ENCODE results near the gene RNGTT.
"Not testable (repeated sequence)": the region's sequence is repeated elsewhere in the genome, so short reads cannot be mapped to it uniquely, and the experiment has no call there.

Gene RNGTT

GRCh38 chr6:88858455-88858854, 105.0 kb downstream of the RNGTT start:
- DNase-seq, result no peak

- DNase-seq, result no peak
Observed at GRCh38 chr6:88856566-88856965, 106.9 kb downstream of the RNGTT start.

- no peak for DNase-seq
Observed at GRCh38 chr6:88855541-88856147, 107.8 kb downstream of the RNGTT start.

DNA sequence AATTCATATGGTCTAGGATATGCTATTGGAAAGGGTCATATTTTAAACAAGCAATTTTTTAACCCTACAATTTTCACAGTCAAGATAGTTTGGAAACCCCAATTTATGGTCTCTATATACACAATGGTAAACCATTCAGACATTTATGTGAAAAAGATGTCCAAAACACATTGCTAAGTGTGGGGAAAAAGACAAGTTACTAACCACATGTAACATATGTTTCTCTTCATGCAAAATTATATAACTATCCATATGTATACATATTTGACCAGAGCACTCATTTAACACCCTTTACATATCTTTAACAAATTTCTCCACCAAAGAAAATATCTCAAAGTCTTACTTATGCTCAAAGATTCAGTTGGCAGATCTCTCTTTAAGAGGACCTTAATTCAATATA, 110.6 kb downstream of the RNGTT start:
- DNase-seq, result no peak

DNA sequence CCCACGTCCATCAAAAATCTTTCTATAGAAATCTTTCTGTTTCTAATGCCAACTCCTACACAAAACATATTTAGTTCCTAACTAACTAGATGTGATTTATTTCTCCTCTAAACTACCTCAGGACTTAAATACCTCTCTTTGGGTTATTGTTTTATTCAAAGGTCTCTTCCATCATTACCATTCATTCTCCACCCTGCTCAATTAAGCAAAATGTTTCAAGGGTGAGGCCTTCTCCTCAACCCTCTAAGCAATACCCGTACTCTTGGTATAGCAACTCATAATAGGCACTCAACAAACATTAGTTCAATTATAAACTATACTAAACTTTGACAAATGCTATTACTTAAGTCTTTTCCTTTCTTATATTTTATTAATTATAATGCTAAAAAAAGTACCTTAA, 111.4 kb downstream of the RNGTT start:
- no peak for DNase-seq

DNA sequence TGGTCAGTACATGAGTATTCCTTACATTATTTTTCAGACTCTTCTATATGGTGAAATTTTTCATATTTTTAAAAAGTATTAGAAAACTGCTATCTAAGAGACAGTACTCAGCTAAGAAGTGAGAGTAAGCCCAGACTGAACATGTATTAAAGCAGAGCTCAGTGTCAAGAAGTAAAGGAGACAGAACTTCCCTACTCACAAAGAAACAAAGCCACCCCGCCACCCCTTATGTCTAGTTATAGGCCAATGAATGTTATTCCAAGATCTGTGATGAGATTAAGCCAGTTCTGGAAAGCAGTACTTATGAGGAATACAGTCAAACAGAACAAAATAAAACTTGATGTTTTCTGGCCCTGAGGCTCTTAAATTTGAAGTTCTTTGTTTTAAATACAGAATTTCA, 114.5 kb downstream of the RNGTT start:
- no peak for DNase-seq

DNA sequence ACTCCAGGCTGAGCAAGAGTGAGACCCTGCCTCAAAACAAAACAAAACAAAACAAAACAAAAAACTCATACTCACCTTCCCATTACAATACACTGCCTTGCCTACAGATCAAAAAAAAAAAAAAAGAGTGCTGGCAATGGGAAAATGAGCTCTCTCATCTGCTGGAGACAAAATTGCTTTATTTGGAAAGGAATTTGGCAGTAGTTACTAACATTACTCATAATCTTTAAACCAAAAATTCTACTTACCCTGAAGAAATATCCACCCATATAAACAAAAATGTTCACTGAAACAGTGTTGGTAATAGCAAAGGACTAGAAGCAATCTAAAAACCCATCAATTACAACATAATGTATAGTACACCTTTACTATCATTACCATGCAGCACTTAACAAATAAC, 120.4 kb downstream of the RNGTT start:
- DNase-seq, result no peak

GRCh38 chr6:88842320-88842719, 121.1 kb downstream of the RNGTT start:
- DNase-seq, result no peak

DNA sequence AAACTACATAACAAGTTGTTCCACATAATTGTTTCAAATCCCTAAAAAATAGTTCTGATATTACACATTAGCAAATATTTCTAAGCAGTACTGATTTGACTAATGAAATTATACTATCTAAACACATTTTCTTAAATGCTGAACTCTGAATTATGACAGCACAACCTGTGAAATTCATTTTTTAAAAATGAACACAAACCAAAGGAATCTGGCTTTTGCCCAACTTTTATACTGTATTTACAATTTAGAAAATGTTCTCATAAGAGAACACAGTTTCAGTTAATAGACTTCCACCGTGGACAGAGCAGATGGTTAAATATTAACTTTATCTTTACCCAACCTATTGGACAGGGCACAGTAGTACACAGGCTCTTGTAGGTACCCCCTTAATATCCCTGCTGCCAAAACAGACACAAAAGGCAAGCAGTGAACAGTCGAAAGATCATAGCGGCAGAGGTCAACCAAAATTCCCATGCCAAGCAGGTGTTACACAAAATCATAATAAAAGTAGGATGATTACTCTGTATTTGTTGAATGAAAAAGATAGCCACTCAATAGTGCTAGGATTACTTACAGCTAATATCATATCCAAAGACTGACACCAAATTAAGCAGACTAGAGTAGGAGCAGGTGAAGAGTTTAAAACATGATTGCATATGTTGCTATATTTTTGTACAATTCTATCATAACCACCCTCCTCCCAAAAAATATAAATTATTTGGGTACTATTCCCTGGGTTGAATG, 122.5 kb downstream of the RNGTT start:
- DNase-seq, result no peak

- no peak for DNase-seq
Observed at GRCh38 chr6:88840289-88840688, 123.1 kb downstream of the RNGTT start.

- DNase-seq, result no peak
Observed at GRCh38 chr6:88839280-88839679, 124.1 kb downstream of the RNGTT start.

DNA sequence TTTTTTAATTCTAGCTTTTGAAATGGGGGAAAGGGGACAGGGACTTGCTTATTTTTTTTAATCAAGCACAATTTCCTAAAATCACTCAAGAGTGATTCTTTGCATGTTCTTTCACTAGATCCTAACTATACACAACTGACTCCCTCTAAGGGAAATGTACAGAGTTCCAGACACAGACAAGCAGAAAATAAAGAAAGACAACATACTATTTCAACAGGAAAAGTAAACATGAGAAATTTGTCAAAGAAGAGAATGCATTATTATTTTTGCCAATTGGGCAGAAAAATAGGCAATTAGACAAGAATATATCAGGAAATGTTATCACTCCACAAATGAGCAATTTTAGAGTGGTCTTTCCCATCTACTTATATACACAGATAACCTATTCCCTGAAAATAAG, 128.2 kb downstream of the RNGTT start:
- no peak for DNase-seq

DNA sequence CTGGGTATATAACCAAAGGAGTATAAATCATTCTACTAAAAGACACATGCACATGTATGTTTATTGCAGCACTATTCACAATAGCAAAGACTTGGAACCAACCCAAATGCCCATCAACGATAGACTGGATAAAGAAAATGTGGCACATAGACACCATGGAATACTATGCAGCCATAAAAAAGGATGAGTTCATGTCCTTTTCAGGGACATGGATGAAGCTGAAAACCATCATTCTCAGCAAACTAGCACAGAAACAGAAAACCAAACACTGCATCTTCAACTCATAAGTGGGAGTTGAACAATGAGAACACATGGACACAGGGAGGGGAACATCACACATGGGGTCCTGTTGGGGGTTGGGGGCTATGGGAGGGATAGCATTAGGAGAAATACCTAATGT, 130.3 kb downstream of the RNGTT start:
- DNase-seq, result not testable (repeated sequence)

DNA sequence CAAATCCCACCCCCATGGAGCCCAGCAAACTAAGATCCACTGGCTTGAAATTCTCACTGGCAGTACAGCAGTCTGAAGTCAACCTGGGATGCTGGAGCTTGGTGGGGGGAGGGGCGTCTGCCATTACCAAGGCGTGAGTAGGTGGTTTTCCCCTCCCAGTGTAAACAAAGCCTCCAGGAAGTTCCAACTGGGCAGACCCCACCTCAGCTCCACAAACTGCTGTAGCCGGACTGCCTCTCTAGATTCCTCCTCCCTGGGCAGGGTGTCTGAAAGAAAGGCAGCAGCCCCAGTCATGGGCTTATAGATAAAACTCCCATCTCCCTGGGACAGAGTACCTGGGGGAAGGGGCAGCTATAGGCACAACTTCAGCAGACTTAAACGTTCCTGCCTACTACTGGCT, 135.8 kb downstream of the RNGTT start:
- DNase-seq, result not testable (repeated sequence)

DNA sequence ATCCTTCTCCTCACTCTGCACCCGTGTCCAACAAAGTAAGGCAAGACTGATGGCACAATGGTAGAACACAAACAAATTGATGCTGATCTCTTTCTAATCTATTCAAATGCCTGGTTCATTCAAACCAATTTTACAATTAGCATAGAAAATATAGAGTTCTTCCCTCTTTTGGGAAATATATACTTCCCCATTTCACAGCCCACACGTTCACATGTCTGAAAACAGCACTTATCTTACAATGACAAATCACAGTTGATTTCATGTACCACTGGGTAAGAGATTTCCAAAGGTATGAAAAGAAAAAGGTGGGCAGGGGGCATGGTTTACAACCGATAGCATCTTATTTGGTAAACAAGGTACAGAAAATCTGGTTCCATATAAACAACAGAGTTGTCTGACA, 137.6 kb downstream of the RNGTT start:
- DNase-seq, result peak; percentile 41 to 48

GRCh38 chr6:88823998-88824397, 139.4 kb downstream of the RNGTT start:
- DNase-seq, result no peak

GRCh38 chr6:88815491-88815890, 147.9 kb downstream of the RNGTT start:
- DNase-seq, result no peak

GRCh38 chr6:88814909-88815308, 148.5 kb downstream of the RNGTT start:
- DNase-seq, result no peak

DNA sequence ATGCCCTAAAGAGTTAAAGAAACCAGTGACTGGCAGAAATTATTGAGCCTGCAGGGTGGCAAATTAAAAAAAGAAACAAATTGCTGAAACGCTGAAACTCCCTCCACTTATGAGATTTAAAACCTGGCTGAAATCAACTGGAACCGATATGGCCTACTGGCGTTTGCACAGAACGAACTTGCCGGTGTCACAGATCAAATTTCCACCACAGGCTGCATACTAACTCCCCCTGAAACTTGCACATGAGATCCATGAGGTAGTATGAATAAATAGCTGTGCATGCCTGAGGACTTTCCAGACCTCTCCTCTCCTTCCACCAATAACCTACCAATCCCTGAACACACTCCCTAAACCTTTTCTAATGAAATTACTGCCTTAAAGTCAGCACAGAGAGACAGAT, 150.4 kb downstream of the RNGTT start:
- DNase-seq, result no peak

DNA sequence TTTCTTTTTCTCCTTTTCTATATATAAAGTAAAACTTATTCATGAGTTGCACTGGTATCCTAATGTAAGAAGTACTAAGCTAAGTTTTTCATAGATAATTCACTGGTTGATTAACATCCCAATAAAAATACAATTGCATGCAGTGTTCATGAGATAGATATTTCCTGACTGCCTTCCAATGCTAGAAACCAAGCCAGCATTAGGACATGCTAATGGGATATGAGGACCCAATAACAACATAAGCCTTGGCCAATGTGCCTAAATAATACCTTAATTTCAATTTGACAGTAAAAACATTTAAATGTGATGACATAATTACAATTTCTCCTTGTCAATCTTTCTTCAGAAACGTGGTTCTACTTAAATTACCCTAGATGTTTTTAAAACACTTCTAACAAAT, 152.7 kb downstream of the RNGTT start:
- DNase-seq, result no peak

- DNase-seq, result no peak
Observed at GRCh38 chr6:88810089-88810488, 153.3 kb downstream of the RNGTT start.

GRCh38 chr6:88808381-88808780, 155.0 kb downstream of the RNGTT start:
- no peak for DNase-seq

GRCh38 chr6:88807622-88808021, 155.8 kb downstream of the RNGTT start:
- DNase-seq, result no peak

GRCh38 chr6:88806728-88807127, 156.7 kb downstream of the RNGTT start:
- DNase-seq, result no peak

DNA sequence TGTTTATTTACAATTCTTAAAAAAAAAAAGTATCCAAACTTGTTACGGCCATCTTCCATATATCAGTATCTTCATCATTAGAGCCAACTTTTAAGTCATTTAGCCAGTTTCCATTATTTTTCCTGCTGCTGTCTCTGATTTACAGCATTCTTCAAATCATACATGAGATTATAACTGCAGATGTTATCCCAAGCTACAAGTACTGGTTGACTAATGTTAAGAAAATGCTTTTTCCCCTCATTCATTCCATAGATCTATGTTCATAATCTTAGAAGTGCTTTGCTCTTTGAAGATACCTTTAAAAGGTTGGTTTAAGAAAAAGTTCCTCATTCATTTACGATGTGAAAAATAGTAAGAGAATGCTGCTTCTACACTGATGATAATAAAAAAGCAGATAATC, 158.7 kb downstream of the RNGTT start:
- no peak for DNase-seq

Data from inflammatory macrophage treated with lipopolysaccharide for 1 hour (primary cell).